ENCODE measurements around the gene RPA3.

RPA3 gene

DNA sequence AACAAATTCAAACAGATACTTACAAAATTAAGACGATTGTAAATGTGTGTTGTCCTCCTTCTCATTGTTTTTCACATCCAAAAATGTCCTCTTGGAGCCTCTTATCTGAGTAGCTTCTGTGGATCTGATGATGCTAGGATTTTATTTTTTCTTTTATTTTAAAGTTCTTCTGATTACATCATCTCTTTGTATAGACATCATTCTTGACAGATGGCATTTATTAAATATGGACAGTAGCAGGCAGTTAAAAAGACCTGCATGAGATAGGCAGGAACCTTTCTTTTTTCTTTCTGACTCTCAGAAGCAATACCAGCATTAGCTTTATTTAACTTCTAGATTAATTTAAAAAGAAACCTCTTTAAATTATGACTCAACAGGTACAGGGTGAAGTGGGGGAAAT, at the start of gene RPA3:
TSS of gene RPA3 (minus strand) at position 116 of the 400 bp plus-strand sequence. CDS start 78,189 bp downstream, outside the sequence.
- no peak for DNase-seq (ENCODE audit: low read depth in 2 of 2)

DNA sequence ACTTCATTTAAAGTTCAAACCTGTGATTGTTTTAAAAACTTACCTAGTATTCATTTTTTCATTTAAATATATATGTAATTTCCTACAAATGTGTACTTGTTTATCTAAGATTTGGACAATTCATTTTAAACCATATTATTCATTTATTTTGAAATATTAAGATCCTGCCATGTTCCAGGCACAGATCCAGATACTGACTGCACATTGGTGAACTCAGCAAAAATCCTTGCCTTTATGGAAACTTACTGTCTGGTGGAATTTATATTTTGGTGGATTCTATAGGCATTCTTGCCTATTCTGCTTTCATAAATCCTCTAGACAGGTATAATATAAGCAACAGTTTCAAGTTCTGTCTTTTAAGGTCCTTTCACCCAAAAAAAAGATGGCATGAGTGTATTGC, 48.3 kb upstream of the RPA3 start:
- DNase-seq (ENCODE audit: low read depth in 2 of 2), result no peak

- DNase-seq (ENCODE audit: low read depth in 2 of 2), result no peak
Measured at GRCh38 chr7:7765422-7765821, 47.0 kb upstream of the RPA3 start.

- no peak for DNase-seq (ENCODE audit: low read depth in 2 of 2)
Measured at GRCh38 chr7:7764520-7765396, 46.4 kb upstream of the RPA3 start.

GRCh38 chr7:7761974-7762779, 43.8 kb upstream of the RPA3 start:
- DNase-seq (ENCODE audit: low read depth in 2 of 2), result no peak

GRCh38 chr7:7761340-7761973, 43.0 kb upstream of the RPA3 start:
- no peak for DNase-seq (ENCODE audit: low read depth in 2 of 2)

DNA sequence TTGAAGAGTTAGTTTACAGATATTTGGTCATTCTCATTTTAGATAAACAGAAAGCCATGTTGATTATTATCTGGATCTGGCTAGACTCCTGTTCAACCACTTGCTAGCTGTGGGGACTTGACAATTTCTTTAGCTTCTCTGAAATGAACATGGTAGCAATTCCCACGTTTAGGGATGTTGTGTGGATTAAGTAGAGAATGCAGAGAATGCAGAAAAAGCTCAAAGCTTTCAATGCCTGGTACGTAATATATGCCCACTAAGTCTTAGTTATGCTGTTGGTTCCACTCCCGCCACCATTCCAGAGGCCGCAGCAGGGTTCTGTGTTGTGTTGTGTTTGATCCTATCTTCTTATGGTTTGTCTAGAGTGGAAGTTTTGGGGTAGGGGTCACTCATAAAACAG, 39.2 kb upstream of the RPA3 start:
- DNase-seq (ENCODE audit: low read depth in 2 of 2), result no peak

DNA sequence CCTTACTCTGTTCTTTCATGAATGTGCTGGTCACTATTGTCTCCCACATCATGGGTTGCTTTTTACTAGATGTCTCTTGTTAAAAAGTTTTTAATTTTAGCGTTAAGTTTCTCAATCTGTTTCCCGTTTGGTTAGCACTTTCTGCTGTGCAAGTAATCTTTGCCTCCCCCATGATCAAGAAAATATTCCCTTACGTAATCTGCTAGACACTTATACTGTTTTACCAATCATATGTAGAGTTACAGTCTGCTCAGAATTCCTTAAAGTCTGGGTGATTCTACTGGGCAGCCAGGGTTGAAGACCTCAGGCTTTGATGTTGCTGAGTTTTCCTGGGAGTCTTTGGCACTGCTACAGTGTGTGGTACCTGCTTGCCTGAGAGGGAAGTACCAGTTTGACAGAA, 38.2 kb upstream of the RPA3 start:
- no peak for DNase-seq (ENCODE audit: low read depth in 2 of 2)

- no peak for DNase-seq (ENCODE audit: low read depth in 2 of 2)
Measured at GRCh38 chr7:7751243-7752092, 33.1 kb upstream of the RPA3 start.

GRCh38 chr7:7750571-7751242, 32.3 kb upstream of the RPA3 start:
- no peak for DNase-seq (ENCODE audit: low read depth in 2 of 2)

DNA sequence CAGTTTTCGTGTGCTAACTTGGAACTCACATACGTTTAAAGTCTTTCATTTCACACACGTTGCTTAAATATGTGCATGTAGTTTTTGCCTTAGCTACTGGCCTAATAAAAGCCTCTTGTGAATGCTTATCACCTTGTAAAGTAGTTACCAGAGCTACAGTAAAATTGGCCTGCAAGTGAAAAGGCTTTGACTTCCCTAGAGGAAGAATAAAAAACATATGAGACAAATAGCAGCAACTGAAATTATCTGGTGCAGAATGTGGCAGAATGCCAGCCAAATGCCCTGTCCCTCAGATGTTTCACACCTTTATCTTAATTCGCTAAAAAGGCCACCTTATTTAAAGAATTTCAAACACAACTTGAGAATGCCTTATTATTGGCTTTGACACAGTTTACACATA, 28.1 kb upstream of the RPA3 start:
- DNase-seq (ENCODE audit: low read depth in 2 of 2), result no peak

- DNase-seq (ENCODE audit: low read depth in 2 of 2), result no peak
Measured at GRCh38 chr7:7745966-7746365, 27.6 kb upstream of the RPA3 start.

GRCh38 chr7:7745258-7745657, 26.9 kb upstream of the RPA3 start:
- DNase-seq (ENCODE audit: low read depth in 2 of 2), result no peak

DNA sequence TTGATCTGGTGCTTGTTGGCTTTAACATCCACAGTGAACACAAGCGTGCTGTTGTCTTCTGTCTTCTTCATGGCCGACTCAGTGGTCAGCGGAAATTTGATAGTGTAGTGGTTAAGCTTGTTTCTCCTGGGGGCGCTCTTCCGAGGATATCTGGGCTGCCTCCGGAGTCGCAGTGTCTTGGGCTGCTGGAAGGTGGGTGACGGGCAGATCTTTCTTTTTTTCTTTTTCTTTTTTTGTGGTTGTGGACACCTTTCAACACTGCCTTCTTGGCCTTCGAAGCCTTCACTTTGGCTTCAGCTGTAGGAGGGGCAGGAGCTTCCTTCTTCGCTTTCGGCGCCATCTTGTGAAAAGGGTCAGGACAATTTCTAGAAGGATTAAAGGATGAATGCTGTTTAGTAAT, 23.8 kb upstream of the RPA3 start:
- no peak for DNase-seq (ENCODE audit: low read depth in 2 of 2)

GRCh38 chr7:7740037-7740355, 21.6 kb upstream of the RPA3 start:
- DNase-seq (ENCODE audit: low read depth in 2 of 2), result no peak

DNA sequence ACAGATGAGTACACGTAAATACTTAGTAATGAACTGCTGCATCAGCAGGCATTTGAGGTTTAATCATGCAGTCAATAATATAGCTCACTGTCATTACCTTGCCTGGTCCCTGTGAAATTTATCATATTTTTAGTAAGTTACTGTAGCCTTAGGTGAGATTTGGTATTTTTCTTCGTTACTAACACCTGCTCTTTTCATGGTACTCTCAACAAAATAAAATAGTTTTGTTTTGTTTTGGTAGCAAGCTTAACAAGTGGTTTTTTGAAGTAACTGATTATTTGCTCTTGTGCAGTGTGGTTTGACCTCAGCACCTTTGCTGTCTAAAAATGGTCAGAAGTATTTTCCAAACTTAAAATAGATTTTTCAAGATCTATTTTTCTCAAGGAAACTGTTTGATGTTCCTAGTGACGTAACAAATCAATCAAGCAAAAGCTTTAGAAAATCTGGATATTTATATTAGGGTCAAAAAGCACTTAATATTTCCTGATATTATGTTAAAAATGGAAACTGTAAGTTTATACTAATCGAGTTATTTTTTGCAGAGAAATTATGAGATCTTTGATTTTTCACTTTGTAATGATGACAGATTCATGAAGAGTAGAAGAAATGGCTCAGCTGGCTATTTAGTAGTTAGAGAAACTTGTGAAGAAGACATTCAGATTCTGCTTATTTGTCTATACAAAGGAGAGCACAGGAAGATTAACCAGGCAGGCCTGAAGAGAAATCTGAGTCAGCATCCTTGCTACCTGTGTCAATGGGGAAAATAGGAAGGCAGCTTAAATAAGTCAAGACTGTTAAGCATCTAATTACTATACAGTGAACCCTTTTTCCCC, 21.0 kb upstream of the RPA3 start:
- DNase-seq (ENCODE audit: low read depth in 2 of 2), result no peak

- DNase-seq (ENCODE audit: low read depth in 2 of 2), result no peak
Measured at GRCh38 chr7:7738622-7739021, 20.2 kb upstream of the RPA3 start.

GRCh38 chr7:7738177-7738576, 19.8 kb upstream of the RPA3 start:
- no peak for DNase-seq (ENCODE audit: low read depth in 2 of 2)

GRCh38 chr7:7737674-7738073, 19.3 kb upstream of the RPA3 start:
- no peak for DNase-seq (ENCODE audit: low read depth in 2 of 2)

DNA sequence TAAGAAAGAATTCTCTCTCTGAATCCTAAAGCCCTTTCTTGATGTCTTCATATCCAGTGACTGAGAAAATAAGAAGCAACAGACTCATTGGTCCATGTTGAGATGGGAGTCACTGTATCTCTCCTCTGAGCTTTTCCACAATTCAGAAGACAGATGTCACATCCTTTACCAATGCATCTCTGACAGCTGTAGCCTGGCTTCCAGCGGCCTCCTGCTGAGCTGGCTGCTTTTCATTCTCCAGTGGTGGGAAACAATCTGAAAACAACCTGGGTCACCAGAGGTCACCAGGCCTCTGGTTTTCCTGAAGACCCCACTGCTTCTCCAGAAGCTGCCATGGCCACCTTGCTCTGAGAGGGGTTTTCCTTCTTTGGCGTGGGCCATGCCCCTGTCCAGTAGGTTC, 18.3 kb upstream of the RPA3 start:
- DNase-seq (ENCODE audit: low read depth in 2 of 2), result no peak

Measured in stimulated activated CD4-positive, alpha-beta T cell treated with anti-CD3 and anti-CD28 coated beads, Interleukin-15, amount 100 ng/mL, for 48 hours (primary cell).